ENCODE results near the gene PFDN2.
A peak's percentile ranks its signal among the peaks of the same experiment; 100 is the strongest.
"Not testable (repeated sequence)": the region's sequence is repeated elsewhere in the genome, so short reads cannot be mapped to it uniquely, and the experiment has no call there.

PFDN2 gene

GRCh38 chr1:161071886-161072371, 45.9 kb downstream of the PFDN2 start:
- Histone ChIP-seq H3K9ac (ENCODE audit: insufficient read length, low read depth) (no peak overlapping the region), H3K9me3 (ENCODE audit: insufficient read depth, low read length) (peaks cover 8% of the 10 kb centered on the region; the same call in 1 of the 2 replicates), H3K4me1 (ENCODE audit: insufficient read depth, insufficient read length) (peaks cover 7% of the 10 kb centered on the region), H3K4me3 (ENCODE audit: insufficient read length, low read depth) (no peak overlapping the region), H3K27me3 (ENCODE audit: insufficient read depth, insufficient read length) (no peaks in the 10 kb centered on the region), H3K36me3 (ENCODE audit: insufficient read depth, insufficient read length, low read length) (no peaks in the 10 kb centered on the region)
- DNase-seq (ENCODE audit: low read depth, low spot score): peak; percentile 49
- TF ChIP-seq ZNF274 (IDR thresholded peaks at IDR 0.05; ENCODE audit: low read depth, low read length): no peak
- TF ChIP-seq YY1 (IDR thresholded peaks at IDR 0.05; ENCODE audit: insufficient read depth, insufficient read length): no peak
- no peak for TF ChIP-seq SUZ12 (IDR thresholded peaks at IDR 0.05; ENCODE audit: extremely low read depth, insufficient read depth, insufficient read length)

- Histone ChIP-seq H3K27me3 (ENCODE audit: insufficient read depth, insufficient read length) (no peaks in the 10 kb centered on the region), H3K36me3 (ENCODE audit: insufficient read depth, insufficient read length, low read length) (no peaks in the 10 kb centered on the region), H3K4me3 (ENCODE audit: insufficient read length, low read depth) (no peak overlapping the region), H3K4me1 (ENCODE audit: insufficient read depth, insufficient read length) (peaks cover 7% of the 10 kb centered on the region), H3K9me3 (ENCODE audit: insufficient read depth, low read length) (peaks cover 8% of the 10 kb centered on the region; the same call in 1 of the 2 replicates), H3K9ac (ENCODE audit: insufficient read length, low read depth) (no peak overlapping the region)
- TF ChIP-seq ZNF274 (IDR thresholded peaks at IDR 0.05; ENCODE audit: low read depth, low read length) (no peak), YY1 (IDR thresholded peaks at IDR 0.05; ENCODE audit: insufficient read depth, insufficient read length) (no peak), SUZ12 (IDR thresholded peaks at IDR 0.05; ENCODE audit: extremely low read depth, insufficient read depth, insufficient read length) (no peak)
- DNase-seq (ENCODE audit: low read depth, low spot score): no peak
These were observed 47.1 kb downstream of the PFDN2 start for GRCh38 chr1:161070761-161071160.

- H3K27me3 ChIP-seq (ENCODE audit: insufficient read depth, insufficient read length): no peaks in the 10 kb centered on the region
- no peak within 1 kb of the TSS for H3K9ac ChIP-seq (ENCODE audit: insufficient read length, low read depth)
- peaks cover 7% of the 10 kb centered on the region for H3K4me1 ChIP-seq (ENCODE audit: insufficient read depth, insufficient read length)
- DNase-seq (ENCODE audit: low read depth, low spot score): no peak
- H3K4me3 ChIP-seq (ENCODE audit: insufficient read length, low read depth): no peak within 1 kb of the TSS
- no peaks in the 10 kb centered on the region for H3K36me3 ChIP-seq (ENCODE audit: insufficient read depth, insufficient read length, low read length)
- TF ChIP-seq YY1 (IDR thresholded peaks at IDR 0.05; ENCODE audit: insufficient read depth, insufficient read length): no peak
- TF ChIP-seq ZNF274 (IDR thresholded peaks at IDR 0.05; ENCODE audit: low read depth, low read length): no peak
- TF ChIP-seq SUZ12 (IDR thresholded peaks at IDR 0.05; ENCODE audit: extremely low read depth, insufficient read depth, insufficient read length): no peak
- H3K9me3 ChIP-seq (ENCODE audit: insufficient read depth, low read length): peaks cover 8% of the 10 kb centered on the region; the same call in 1 of the 2 replicates
These were observed 48.0 kb downstream of the PFDN2 start, which contains the start of gene ARHGAP30 for GRCh38 chr1:161069731-161070270. Gene ARHGAP30, minus strand, starts transcription at chr1:161069891. Its CDS starts 267 bp downstream, at chr1:161069624.

GRCh38 chr1:161069241-161069640, 48.6 kb downstream of the PFDN2 start:
- Histone ChIP-seq H3K9ac (ENCODE audit: insufficient read length, low read depth) (no peak overlapping the region), H3K9me3 (ENCODE audit: insufficient read depth, low read length) (peaks cover 8% of the 10 kb centered on the region; the same call in 1 of the 2 replicates), H3K4me1 (ENCODE audit: insufficient read depth, insufficient read length) (peaks cover 7% of the 10 kb centered on the region), H3K27me3 (ENCODE audit: insufficient read depth, insufficient read length) (no peaks in the 10 kb centered on the region), H3K4me3 (ENCODE audit: insufficient read length, low read depth) (no peak overlapping the region), H3K36me3 (ENCODE audit: insufficient read depth, insufficient read length, low read length) (no peaks in the 10 kb centered on the region)
- no peak for DNase-seq (ENCODE audit: low read depth, low spot score)
- no peak for TF ChIP-seq ZNF274 (IDR thresholded peaks at IDR 0.05; ENCODE audit: low read depth, low read length)
- no peak for TF ChIP-seq SUZ12 (IDR thresholded peaks at IDR 0.05; ENCODE audit: extremely low read depth, insufficient read depth, insufficient read length)
- TF ChIP-seq YY1 (IDR thresholded peaks at IDR 0.05; ENCODE audit: insufficient read depth, insufficient read length): no peak

GRCh38 chr1:161068306-161069234, 49.3 kb downstream of the PFDN2 start:
- DNase-seq (ENCODE audit: low read depth, low spot score): no peak
- TF ChIP-seq ZNF274 (IDR thresholded peaks at IDR 0.05; ENCODE audit: low read depth, low read length) (no peak), YY1 (IDR thresholded peaks at IDR 0.05; ENCODE audit: insufficient read depth, insufficient read length) (no peak), SUZ12 (IDR thresholded peaks at IDR 0.05; ENCODE audit: extremely low read depth, insufficient read depth, insufficient read length) (no peak)
- Histone ChIP-seq H3K36me3 (ENCODE audit: insufficient read depth, insufficient read length, low read length) (no peaks in the 10 kb centered on the region), H3K27me3 (ENCODE audit: insufficient read depth, insufficient read length) (no peaks in the 10 kb centered on the region), H3K9ac (ENCODE audit: insufficient read length, low read depth) (no peak overlapping the region), H3K9me3 (ENCODE audit: insufficient read depth, low read length) (peaks cover 8% of the 10 kb centered on the region; the same call in 1 of the 2 replicates), H3K4me1 (ENCODE audit: insufficient read depth, insufficient read length) (peaks cover 4% of the 10 kb centered on the region), H3K4me3 (ENCODE audit: insufficient read length, low read depth) (no peak overlapping the region)

GRCh38 chr1:161066694-161067093, 51.1 kb downstream of the PFDN2 start:
- Histone ChIP-seq H3K4me3 (ENCODE audit: insufficient read length, low read depth) (no peak overlapping the region), H3K4me1 (ENCODE audit: insufficient read depth, insufficient read length) (peaks cover 3% of the 10 kb centered on the region), H3K36me3 (ENCODE audit: insufficient read depth, insufficient read length, low read length) (no peaks in the 10 kb centered on the region), H3K9me3 (ENCODE audit: insufficient read depth, low read length) (peaks cover 8% of the 10 kb centered on the region; the same call in 1 of the 2 replicates), H3K27me3 (ENCODE audit: insufficient read depth, insufficient read length) (no peaks in the 10 kb centered on the region), H3K9ac (ENCODE audit: insufficient read length, low read depth) (no peak overlapping the region)
- no peak for TF ChIP-seq YY1 (IDR thresholded peaks at IDR 0.05; ENCODE audit: insufficient read depth, insufficient read length)
- TF ChIP-seq ZNF274 (IDR thresholded peaks at IDR 0.05; ENCODE audit: low read depth, low read length): no peak
- no peak for TF ChIP-seq SUZ12 (IDR thresholded peaks at IDR 0.05; ENCODE audit: extremely low read depth, insufficient read depth, insufficient read length)
- no peak for DNase-seq (ENCODE audit: low read depth, low spot score)

- H3K9ac ChIP-seq (ENCODE audit: insufficient read length, low read depth); H3K27me3 ChIP-seq (ENCODE audit: insufficient read depth, insufficient read length); DNase-seq (ENCODE audit: low read depth, low spot score); H3K36me3 ChIP-seq (ENCODE audit: insufficient read depth, insufficient read length, low read length); H3K4me3 ChIP-seq (ENCODE audit: insufficient read length, low read depth); H3K4me1 ChIP-seq (ENCODE audit: insufficient read depth, insufficient read length); H3K9me3 ChIP-seq (ENCODE audit: insufficient read depth, low read length): not testable (repeated sequence)
These were observed 52.2 kb downstream of the PFDN2 start for GRCh38 chr1:161065681-161066080.

- not testable (repeated sequence) for H3K36me3 ChIP-seq (ENCODE audit: insufficient read depth, insufficient read length, low read length); H3K9ac ChIP-seq (ENCODE audit: insufficient read length, low read depth); DNase-seq (ENCODE audit: low read depth, low spot score); H3K27me3 ChIP-seq (ENCODE audit: insufficient read depth, insufficient read length); H3K4me3 ChIP-seq (ENCODE audit: insufficient read length, low read depth); H3K4me1 ChIP-seq (ENCODE audit: insufficient read depth, insufficient read length); H3K9me3 ChIP-seq (ENCODE audit: insufficient read depth, low read length)
These were observed 53.9 kb downstream of the PFDN2 start for GRCh38 chr1:161063936-161064335.

All from NT2/D1 (cell line).